ENCODE data around the gene OTUD4.

- TF ChIP-seq ZNF596 (tag by site-specific recombination; IDR thresholded peaks at IDR 0.05) (no peak), ZNF274 (IDR thresholded peaks at IDR 0.05; ENCODE audit: low read length) (no peak), ZNF274 (tag by site-specific recombination; IDR thresholded peaks at IDR 0.05; ENCODE audit: borderline replicate concordance) (no peak), MEIS1 (CRISPR knock-in tag; IDR thresholded peaks at IDR 0.05; ENCODE audit: borderline replicate concordance) (no peak), ZNF580 (tag by site-specific recombination; IDR thresholded peaks at IDR 0.05) (no peak), ATF2 (tag by site-specific recombination; IDR thresholded peaks at IDR 0.05; ENCODE audit: low read depth) (no peak), ZNF24 (tag by site-specific recombination; IDR thresholded peaks at IDR 0.05) (no peak), ZNF585B (tag by site-specific recombination; IDR thresholded peaks at IDR 0.05) (no peak)
Measured at GRCh38 chr4:145155268-145155870, 25.0 kb downstream of the OTUD4 start.
